Smooth muscle cell (in vitro differentiated cells): ENCODE results near the gene KCNJ4. TPM values are rescaled to one million over a fixed set of nuclear protein-coding genes. Genes with fewer than 3 reads are reported as not detected.
A peak's percentile ranks its signal among the peaks of the same experiment; 100 is the strongest.
"Not testable (repeated sequence)": the region's sequence is repeated elsewhere in the genome, so short reads cannot be mapped to it uniquely, and the experiment has no call there.

Source experiments
- DNase-seq: peaks from one replicate; lab custom pipeline; 2025; ENCODE audit not compliant: unreplicated experiment; lab: John Stamatoyannopoulos, UW
- H2AFZ ChIP-seq: fragments of 200-600 bp; sonication (generic); 2 replicates; pipeline ENCODE4 v1.6.0; 2016; ENCODE audit warnings: antibody characterized with exemption, low read depth, mild to moderate bottlenecking
- H3F3A ChIP-seq: fragments of 200-600 bp; sonication (generic); 2 replicates; pipeline ENCODE4 v1.6.0; 2017; ENCODE audit warnings: antibody characterized with exemption, low read depth
- H3K27ac ChIP-seq: fragments of 200-600 bp; sonication (generic); 2 replicates; pipeline ENCODE4 v1.5.1; 2016; ENCODE audit warnings: low read depth, mild to moderate bottlenecking
- H3K27me3 ChIP-seq: fragments of 200-600 bp; sonication (generic); 2 replicates; pipeline ENCODE4 v1.6.1; 2016; ENCODE audit warnings: low read depth, mild to moderate bottlenecking
- H3K36me3 ChIP-seq: fragments of 200-600 bp; sonication (generic); 2 replicates; pipeline ENCODE4 v1.5.1; 2016; ENCODE audit warnings: low read depth
- H3K4me1 ChIP-seq: fragments of 200-600 bp; sonication (generic); 2 replicates; pipeline ENCODE4 v1.5.1; 2016; ENCODE audit warnings: low read depth
- H3K4me2 ChIP-seq: fragments of 200-600 bp; sonication (generic); 2 replicates; pipeline ENCODE4 v1.6.0; 2016; ENCODE audit warnings: mild to moderate bottlenecking
- H3K4me3 ChIP-seq: fragments of 200-600 bp; sonication (generic); 2 replicates; pipeline ENCODE4 v1.5.1; 2016; ENCODE audit warnings: mild to moderate bottlenecking
- H3K79me2 ChIP-seq: fragments of 200-600 bp; sonication (generic); 2 replicates; pipeline ENCODE4 v1.6.0; 2016; ENCODE audit warnings: low read depth, mild to moderate bottlenecking
- H3K9ac ChIP-seq: fragments of 200-600 bp; sonication (generic); 2 replicates; pipeline ENCODE4 v1.6.0; 2016; ENCODE audit warnings: low read depth
- H3K9me3 ChIP-seq: fragments of 200-600 bp; sonication (generic); replicated peaks from 2 replicates; pipeline ENCODE4 v1.5.1; 2016; ENCODE audit warnings: low read depth
- H4K20me1 ChIP-seq: fragments of 200-600 bp; sonication (generic); 2 replicates; pipeline ENCODE4 v1.6.0; 2016; ENCODE audit warnings: low read depth
- WGBS: methylation state at CpG from one replicate; pipeline ENCODE4 v1.1.7; 2016; ENCODE audit warnings: low lambda C conversion rate; 5-methylcytosine and 5-hydroxymethylcytosine counted together
- polyA plus RNA-seq: library from polyadenylated mRNA; unstranded; fragments of >200 nt; fragmentation: Nextera tagmentation; extraction: Ambion mirVana; gene quantifications from 2 replicates; pipeline ENCODE4 v1.2.1, GENCODE V29; 2016
- total RNA-seq: library from RNA; depleted of rRNA; stranded (reverse); fragments of >200 nt; gene quantifications from 2 replicates; pipeline ENCODE4 v1.2.3, GENCODE V29; 2014
- TF ChIP-seq, protein P1 (sequence below): fragments of 200-600 bp; sonication (generic); IDR thresholded peaks from 2 replicates; pipeline ENCODE4 v1.5.1; 2017; ENCODE audit warnings: borderline replicate concordance, mild to moderate bottlenecking, antibody characterized with exemption; ENCODE audit not compliant: insufficient read depth, poor library complexity, severe bottlenecking

Gene KCNJ4
- total and polyA plus RNA-seq, 2 experiments from 2014 or later: not detected

DNA sequence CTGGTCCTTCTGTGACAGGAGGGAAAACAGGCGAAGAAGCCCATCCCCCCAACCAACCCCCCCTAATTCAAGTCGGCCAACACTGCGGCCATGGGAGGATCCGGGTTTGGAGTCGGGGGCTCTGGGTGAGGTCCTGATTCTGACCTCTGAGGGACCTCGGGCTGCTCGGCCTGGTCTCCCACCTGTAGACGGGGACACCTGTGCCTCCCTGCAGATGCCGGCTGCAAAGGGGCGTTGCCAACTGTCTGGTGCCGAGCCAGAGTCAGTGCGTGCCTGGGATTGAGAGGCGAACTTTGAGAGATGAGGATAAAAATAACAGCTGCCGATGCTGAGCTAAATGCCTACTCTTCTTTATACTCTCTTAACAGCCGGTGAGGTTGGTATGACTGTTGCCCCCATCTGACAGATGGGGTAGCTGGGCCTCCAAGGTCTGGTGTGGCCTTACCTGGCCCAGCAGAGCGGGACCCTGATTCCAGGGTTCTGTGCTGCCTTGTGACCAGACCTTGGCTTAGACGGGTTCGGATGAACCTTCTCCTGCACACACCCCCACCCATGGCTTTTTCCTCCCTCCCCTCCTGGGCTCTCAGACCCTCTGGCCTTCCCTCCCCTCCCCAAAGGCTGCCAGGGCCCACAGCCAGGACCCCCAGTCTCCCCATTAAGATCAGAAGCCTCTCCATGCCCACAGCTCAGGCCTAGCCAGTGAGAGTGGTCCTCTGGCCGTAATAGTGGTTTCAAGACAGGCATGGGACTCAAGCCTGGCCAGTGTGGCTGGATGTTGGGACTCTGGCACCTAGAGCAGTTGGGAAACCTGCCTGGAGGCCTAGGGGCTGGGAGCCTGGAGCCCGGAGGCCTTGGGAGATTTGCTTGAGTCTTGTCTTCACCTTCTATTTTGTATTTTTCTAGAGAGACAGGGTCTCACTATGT is 41.7 kb downstream of the KCNJ4 start:
- Histone ChIP-seq H3K79me2 (no peaks in the 10 kb centered on the region), H3K9me3 (no peaks in the 10 kb centered on the region), H3K36me3 (no peaks in the 10 kb centered on the region), H3K27ac (no peak overlapping the region), H3K9ac (no peak overlapping the region), H3K27me3 (no peaks in the 10 kb centered on the region), H2AFZ (no peak overlapping the region), H3K4me2 (no peak overlapping the region), H3F3A (no peaks in the 10 kb centered on the region), H3K4me3 (no peak overlapping the region), H4K20me1 (no peaks in the 10 kb centered on the region), H3K4me1 (no peaks in the 10 kb centered on the region)
- TF ChIP-seq, protein P1, sequence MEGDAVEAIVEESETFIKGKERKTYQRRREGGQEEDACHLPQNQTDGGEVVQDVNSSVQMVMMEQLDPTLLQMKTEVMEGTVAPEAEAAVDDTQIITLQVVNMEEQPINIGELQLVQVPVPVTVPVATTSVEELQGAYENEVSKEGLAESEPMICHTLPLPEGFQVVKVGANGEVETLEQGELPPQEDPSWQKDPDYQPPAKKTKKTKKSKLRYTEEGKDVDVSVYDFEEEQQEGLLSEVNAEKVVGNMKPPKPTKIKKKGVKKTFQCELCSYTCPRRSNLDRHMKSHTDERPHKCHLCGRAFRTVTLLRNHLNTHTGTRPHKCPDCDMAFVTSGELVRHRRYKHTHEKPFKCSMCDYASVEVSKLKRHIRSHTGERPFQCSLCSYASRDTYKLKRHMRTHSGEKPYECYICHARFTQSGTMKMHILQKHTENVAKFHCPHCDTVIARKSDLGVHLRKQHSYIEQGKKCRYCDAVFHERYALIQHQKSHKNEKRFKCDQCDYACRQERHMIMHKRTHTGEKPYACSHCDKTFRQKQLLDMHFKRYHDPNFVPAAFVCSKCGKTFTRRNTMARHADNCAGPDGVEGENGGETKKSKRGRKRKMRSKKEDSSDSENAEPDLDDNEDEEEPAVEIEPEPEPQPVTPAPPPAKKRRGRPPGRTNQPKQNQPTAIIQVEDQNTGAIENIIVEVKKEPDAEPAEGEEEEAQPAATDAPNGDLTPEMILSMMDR: no peak
- no peak for DNase-seq
- 82% methylated on average over 18 of the region's 20 CpGs for WGBS

DNA sequence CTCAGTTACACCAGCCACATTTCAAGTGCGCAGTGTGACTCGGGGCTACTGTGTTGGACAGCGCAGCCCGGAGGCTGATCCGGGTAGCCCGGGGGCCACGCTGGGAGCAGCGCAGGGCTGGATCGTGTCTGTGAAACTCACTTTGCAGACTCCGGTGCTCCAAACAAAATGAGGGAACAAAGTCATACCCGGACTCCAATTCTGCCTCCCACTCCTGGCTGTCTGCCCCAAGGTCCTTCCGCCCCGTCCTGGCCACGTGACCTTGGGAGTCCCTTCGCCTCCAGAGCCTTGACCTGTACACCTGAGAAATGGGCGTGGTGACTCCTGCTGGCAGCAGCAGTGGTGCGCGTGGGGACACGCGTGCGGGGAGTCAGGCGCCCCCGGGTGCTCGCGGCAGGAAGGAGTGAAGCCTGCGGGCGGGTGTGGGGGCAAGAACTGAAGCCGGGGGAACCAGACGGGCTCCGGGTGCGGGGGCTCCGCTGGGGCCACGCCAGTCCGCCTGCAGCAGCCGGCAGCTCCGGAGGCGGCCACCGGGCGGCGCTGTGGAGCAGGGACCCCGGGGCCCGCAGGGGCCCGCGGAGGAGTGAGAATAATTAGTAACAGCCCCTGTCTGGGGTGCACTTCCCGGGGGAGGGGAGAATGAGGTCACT is 42.4 kb downstream of the KCNJ4 start:
- Histone ChIP-seq H3K27ac (no peak overlapping the region), H3K4me1 (no peaks in the 10 kb centered on the region), H3F3A (no peaks in the 10 kb centered on the region), H3K79me2 (no peaks in the 10 kb centered on the region), H3K4me2 (no peak overlapping the region), H3K27me3 (no peaks in the 10 kb centered on the region), H3K4me3 (no peak overlapping the region), H3K9ac (no peak overlapping the region), H4K20me1 (no peaks in the 10 kb centered on the region), H2AFZ (no peak overlapping the region), H3K36me3 (no peaks in the 10 kb centered on the region), H3K9me3 (no peaks in the 10 kb centered on the region)
- TF ChIP-seq, protein P1: peak; percentile 70
- no peak for DNase-seq
- WGBS: 51% methylated on average over 44 of the region's 45 CpGs

DNA sequence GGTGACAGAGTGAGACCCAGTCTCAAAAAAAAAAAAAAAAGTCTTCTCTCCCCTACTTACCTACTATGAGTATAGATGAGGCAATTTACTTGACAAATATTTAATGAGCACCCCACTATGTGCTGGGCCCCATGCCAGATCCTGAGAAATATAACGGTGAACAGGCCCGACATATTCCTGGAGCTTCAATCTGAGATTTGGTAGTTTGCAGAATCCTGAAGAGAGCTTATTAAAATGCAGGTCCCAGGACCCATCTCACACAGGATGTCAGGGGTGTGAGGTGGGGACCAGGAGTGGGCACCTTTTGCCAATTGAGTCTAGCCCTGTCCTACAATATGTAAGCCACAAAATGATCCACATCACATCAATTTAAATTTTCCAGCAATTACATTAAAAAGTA is 44.0 kb downstream of the KCNJ4 start:
- H3K36me3 ChIP-seq: no peaks in the 10 kb centered on the region
- H3K79me2 ChIP-seq: no peaks in the 10 kb centered on the region
- H3K27ac ChIP-seq: no peak overlapping the region
- no peaks in the 10 kb centered on the region for H4K20me1 ChIP-seq
- no peaks in the 10 kb centered on the region for H3K9me3 ChIP-seq
- no peak overlapping the region for H3K4me2 ChIP-seq
- H3K4me3 ChIP-seq: no peak overlapping the region
- no peak for DNase-seq
- 93% methylated on average over 2 of the region's 2 CpGs for WGBS
- H3K4me1 ChIP-seq: no peaks in the 10 kb centered on the region
- no peaks in the 10 kb centered on the region for H3F3A ChIP-seq
- no peak overlapping the region for H2AFZ ChIP-seq
- no peak overlapping the region for H3K9ac ChIP-seq
- no peaks in the 10 kb centered on the region for H3K27me3 ChIP-seq
- TF ChIP-seq, protein P1: no peak

DNA sequence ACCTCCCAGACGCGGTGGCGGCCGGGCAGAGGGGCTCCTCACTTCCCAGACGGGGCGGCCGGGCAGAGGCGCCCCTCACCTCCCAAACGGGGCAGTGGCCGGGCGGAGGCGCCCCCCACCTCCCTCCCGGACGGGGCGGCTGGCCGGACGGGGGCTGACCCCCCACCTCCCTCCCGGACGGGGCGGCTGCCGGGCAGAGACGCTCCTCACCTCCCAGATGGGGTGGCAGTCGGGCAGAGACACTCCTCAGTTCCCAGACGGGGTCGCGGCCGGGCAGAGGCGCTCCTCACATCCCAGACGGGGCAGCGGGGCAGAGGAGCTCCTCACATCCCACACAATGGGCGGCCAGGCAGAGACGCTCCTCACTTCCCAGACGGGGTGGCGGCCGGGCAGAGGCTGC is 45.1 kb downstream of the KCNJ4 start:
- H3K79me2 ChIP-seq, H3K9me3 ChIP-seq, H3K4me2 ChIP-seq, H4K20me1 ChIP-seq, H2AFZ ChIP-seq, H3K36me3 ChIP-seq, H3K27ac ChIP-seq, H3K4me1 ChIP-seq, H3K4me3 ChIP-seq, H3F3A ChIP-seq, DNase-seq, H3K27me3 ChIP-seq, H3K9ac ChIP-seq: not testable (repeated sequence)
- WGBS: 99% methylated on average over 22 of the region's 35 CpGs
